NCI-H1436 (cell line): ENCODE results near the gene VSX1.

ENCODE experiments used
- DNase-seq: peaks from one replicate; lab custom pipeline; 2025; lab: John Stamatoyannopoulos, UW

VSX1 gene

DNA sequence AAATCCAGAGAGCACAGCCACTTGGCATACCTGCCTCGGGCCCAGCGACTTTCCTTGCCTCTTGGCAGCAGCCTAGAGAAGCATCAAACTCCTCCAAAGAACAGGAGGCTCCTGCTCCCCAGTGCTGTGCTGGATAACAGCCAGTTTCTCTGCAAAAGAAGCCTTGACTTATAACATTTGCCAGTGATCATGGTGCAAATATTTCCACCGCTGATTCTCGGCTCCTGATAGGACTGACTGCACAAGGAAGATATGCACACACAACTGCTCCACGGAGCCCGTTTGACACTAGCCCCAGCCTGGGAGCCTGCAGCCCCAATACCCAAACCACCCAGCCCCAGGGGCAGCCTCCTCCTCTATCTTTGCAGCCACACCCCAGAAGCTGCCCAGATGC is 41.5 kb downstream of the VSX1 start:
- no peak for DNase-seq

- no peak for DNase-seq
Observed at GRCh38 chr20:25039697-25040437, 42.1 kb downstream of the VSX1 start.

DNA sequence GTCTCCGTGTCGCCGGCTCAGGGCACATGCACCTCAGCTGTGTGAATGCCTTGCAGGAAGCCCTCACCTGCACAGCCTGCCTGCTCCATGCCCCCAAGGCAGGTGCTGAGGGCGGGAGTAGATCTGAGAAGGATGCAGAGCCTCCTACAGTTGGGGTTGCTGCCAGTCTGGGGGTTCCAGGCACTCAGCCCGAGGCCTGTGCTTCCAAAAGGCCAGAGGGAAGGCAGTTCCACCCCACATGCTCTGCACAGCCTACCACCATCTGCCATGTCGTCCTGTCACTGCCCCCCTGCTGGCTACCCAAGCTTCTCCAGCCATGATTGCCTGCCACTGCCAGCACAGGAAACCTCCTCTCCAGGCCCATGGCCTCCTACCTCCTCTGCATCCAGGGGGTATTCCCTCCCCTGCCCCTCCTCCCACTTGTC is 43.3 kb downstream of the VSX1 start:
- DNase-seq: no peak

DNA sequence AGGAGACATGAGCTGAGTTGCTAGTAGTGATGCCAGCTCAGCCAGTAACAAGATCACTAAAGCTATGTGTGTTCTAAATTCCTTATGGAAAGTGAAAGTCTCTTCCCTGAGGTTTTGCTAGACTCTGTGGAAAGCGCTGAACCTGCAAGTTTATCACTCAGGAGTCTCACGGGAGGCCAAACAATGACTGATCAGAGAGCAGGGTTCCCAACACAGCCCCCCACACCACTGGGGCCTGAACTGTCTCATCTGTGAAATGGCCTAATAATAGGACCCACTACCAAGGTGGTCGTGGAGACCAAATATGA is 43.9 kb downstream of the VSX1 start:
- DNase-seq: no peak

DNA sequence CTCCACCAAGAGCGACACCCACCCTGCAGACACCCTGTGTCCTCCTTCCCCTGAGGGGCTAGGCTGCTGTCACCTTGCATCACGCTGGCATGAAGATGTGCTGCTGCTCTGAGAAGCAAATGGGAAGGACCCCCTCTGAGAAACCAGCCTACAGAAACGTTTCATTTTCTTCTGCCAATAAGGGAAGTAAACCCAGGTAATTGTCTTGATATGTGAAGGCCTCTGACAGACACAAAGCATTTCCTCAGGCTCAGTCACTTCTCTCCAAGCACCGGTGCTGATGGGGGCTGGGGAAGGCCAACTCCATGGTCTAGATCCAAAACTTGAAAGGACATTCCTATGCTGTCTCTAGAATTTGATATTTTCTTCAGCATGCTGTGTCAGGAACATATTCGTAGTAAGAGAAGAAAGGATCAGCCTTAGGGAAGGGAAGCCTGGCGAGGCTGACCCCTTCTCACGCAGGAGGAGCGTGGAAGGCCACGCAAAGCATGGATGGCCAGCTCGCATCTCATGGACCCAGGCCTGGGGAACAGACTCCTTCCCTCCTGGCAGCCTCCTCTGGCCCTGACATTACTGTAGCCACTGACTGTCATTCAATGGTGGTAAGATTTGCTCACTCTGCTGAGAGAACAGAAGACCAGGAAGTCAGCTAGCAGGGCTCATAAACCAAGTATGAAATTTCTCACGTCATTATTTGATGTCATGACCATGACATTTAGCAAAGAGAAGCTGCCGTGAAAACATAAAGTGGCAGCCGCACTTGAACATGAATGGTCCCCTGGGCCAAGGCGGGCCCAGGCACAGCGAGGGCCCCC is 44.4 kb downstream of the VSX1 start:
- peak; percentile 24 for DNase-seq

- DNase-seq: no peak
Observed at GRCh38 chr20:25036331-25036936, 45.5 kb downstream of the VSX1 start.

DNA sequence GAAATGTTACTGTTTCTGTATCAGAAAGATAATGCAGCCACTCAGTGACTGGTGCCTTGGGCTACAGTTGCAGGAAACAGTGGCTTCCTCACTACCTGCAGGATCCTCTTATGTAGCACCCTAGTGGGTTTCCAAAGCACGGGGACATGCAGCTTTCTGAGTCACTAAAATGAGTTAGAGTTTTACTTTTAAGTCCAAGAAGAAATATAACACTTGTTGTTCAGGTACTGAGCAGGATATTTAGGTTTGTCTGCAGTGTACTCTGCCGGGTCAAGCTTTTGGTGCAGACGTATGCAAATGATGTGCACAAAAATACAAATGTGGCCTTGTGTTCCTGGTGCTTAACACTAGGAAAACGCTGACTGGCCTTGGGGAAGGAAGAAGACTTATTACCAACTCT is 46.0 kb downstream of the VSX1 start:
- DNase-seq: no peak

GRCh38 chr20:25033924-25034300 is 48.0 kb downstream of the VSX1 start:
- no peak for DNase-seq

- DNase-seq: no peak
Observed at GRCh38 chr20:25033265-25033923, 48.5 kb downstream of the VSX1 start.

- DNase-seq: no peak
Observed at GRCh38 chr20:25032478-25033264, 49.3 kb downstream of the VSX1 start.

- DNase-seq: no peak
Observed at GRCh38 chr20:25032065-25032477, 49.9 kb downstream of the VSX1 start.

DNA sequence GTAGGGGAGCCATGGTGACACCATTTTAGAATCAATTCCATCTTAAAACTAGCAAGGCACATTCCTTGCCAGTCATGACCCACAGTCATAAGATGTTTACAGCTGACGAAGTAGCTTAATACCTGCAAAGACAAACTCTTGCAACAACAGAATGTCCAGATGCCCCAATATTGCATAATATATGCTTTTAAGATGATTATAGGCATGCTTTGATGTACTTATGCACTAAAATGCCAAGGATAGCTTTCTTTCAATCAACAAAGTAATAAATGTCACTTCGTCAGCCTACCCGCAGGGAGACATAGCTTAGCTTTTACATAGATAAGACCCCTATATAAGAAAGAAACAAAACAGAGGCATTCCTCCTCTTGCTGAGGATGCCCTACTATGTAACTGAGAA is 50.7 kb downstream of the VSX1 start:
- DNase-seq: no peak

- no peak for DNase-seq
Observed at GRCh38 chr20:25030649-25031207, 51.2 kb downstream of the VSX1 start.

DNA sequence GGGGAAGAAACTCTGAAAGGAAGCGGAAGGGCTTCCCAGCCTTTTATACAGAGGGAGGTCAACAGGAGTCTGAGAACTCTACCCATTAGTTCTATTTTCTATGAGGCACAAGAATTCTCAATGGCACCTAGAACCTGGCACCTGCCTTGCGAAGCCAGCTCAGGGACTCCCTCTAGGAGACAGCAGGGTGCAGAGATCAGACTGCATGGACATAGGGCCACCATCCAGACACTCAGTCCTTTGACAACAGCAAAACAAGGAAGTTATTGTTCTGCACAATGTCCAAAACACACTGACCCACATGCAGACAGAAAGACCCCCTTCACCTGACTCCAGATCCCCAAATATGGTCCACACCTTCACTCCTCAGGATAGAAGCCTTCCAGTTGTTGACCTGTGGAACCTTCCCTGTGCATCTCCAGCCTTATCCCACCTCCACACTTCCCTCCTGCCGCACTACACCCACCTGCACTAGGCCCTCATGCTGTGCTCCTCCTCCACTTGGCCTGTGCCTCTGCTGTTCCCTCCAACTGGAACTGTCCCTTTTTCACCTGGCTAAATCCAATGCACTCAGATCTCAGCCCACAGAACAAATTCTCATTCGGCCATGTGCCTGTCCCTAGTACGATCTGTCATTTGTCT is 51.8 kb downstream of the VSX1 start:
- no peak for DNase-seq

DNA sequence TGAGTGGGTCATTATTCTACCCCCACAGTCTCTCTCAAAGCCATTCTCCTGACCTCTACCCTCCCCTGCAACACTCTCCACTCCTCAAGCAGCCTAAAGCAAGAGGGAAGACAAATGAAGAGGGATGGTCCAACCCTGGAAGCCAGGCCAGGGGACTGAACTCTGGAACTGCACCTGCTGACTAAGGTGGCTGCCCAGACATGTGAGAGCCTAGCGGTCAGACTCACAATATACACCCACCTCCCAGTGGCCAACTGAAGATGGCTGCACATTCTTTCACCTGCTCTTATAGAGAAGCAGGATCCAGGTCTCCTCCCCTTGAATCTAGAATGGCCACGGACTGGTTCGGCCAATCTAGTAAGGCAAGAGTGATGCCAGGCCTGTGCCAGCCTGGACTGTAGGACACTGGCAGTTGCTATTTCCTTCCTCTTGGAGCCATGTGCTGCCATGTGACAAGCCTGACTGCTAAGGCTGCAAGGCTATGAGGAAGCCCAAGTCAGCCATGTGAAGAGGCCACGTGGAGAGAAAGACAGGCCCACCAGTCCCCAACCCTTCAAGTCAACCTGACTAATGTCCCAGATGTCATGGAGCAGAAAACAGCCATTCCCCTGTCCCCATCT is 55.8 kb downstream of the VSX1 start:
- DNase-seq: no peak
